Endothelial cell (in vitro differentiated cells): ENCODE measurements around the gene MLPH. TPM values are rescaled to one million over a fixed set of nuclear protein-coding genes. Genes with fewer than 3 reads are reported as not detected.

Experiments used
- DNase-seq: peaks from one replicate; pipeline ENCODE4 v3.0.0; 2021; ENCODE audit warnings: low spot score
- H3K27ac Mint-ChIP-seq: one replicate; pipeline ENCODE4 v1.8.0; 2021; ENCODE audit warnings: mixed read lengths, inconsistent platforms; ENCODE audit not compliant: unreplicated experiment
- H3K27me3 Mint-ChIP-seq: one replicate; pipeline ENCODE4 v1.8.0; 2021; ENCODE audit warnings: mild to moderate bottlenecking, moderate library complexity, mixed read lengths, inconsistent platforms; ENCODE audit not compliant: unreplicated experiment
- H3K36me3 Mint-ChIP-seq: one replicate; pipeline ENCODE4 v1.8.0; 2021; ENCODE audit warnings: mild to moderate bottlenecking, low read depth, mixed read lengths, inconsistent platforms; ENCODE audit not compliant: unreplicated experiment
- H3K4me1 Mint-ChIP-seq: one replicate; pipeline ENCODE4 v1.8.0; 2021; ENCODE audit warnings: mild to moderate bottlenecking, mixed read lengths, inconsistent platforms; ENCODE audit not compliant: unreplicated experiment
- H3K4me3 Mint-ChIP-seq: one replicate; pipeline ENCODE4 v1.8.0; 2021; ENCODE audit warnings: mild to moderate bottlenecking, mixed read lengths, inconsistent platforms; ENCODE audit not compliant: unreplicated experiment
- H3K9me3 Mint-ChIP-seq: one replicate; pipeline ENCODE4 v1.8.0; 2021; ENCODE audit warnings: mixed read lengths, inconsistent platforms; ENCODE audit not compliant: unreplicated experiment
- total RNA-seq: library from RNA; stranded (reverse); fragmentation: NEBNext Ultra II Directional; extraction: Animal tissue kit (Norgen Biotek cat#: 25700); gene quantifications from one replicate; pipeline ENCODE4 v1.2.1, GENCODE V29; 2021; ENCODE audit not compliant: unreplicated experiment
- TF ChIP-seq, protein P1 (sequence below): fragments of 200-600 bp; sonication (generic); IDR thresholded peaks from one replicate; pipeline ENCODE4 v1.5.0; 2021; ENCODE audit warnings: antibody characterized with exemption; ENCODE audit not compliant: unreplicated experiment

Gene MLPH
- total RNA-seq, 1 donor from 2014 or later: 0.36 TPM

GRCh38 chr2:237497009-237497837 lies 10.2 kb downstream of the MLPH start:
- no peak for DNase-seq
- H3K27ac Mint-ChIP-seq: no peak overlapping the region
- H3K4me3 Mint-ChIP-seq: no peak overlapping the region
- no peaks in the 10 kb centered on the region for H3K36me3 Mint-ChIP-seq
- peaks cover 19% of the 10 kb centered on the region for H3K4me1 Mint-ChIP-seq
- TF ChIP-seq, protein P1, sequence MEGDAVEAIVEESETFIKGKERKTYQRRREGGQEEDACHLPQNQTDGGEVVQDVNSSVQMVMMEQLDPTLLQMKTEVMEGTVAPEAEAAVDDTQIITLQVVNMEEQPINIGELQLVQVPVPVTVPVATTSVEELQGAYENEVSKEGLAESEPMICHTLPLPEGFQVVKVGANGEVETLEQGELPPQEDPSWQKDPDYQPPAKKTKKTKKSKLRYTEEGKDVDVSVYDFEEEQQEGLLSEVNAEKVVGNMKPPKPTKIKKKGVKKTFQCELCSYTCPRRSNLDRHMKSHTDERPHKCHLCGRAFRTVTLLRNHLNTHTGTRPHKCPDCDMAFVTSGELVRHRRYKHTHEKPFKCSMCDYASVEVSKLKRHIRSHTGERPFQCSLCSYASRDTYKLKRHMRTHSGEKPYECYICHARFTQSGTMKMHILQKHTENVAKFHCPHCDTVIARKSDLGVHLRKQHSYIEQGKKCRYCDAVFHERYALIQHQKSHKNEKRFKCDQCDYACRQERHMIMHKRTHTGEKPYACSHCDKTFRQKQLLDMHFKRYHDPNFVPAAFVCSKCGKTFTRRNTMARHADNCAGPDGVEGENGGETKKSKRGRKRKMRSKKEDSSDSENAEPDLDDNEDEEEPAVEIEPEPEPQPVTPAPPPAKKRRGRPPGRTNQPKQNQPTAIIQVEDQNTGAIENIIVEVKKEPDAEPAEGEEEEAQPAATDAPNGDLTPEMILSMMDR: no peak
- peaks cover 2% of the 10 kb centered on the region for H3K27me3 Mint-ChIP-seq
- no peaks in the 10 kb centered on the region for H3K9me3 Mint-ChIP-seq

- Mint-ChIP-seq H3K9me3 (no peaks in the 10 kb centered on the region), H3K36me3 (no peaks in the 10 kb centered on the region), H3K4me3 (no peak overlapping the region), H3K4me1 (peaks cover 21% of the 10 kb centered on the region), H3K27ac (no peak overlapping the region), H3K27me3 (peaks cover 2% of the 10 kb centered on the region)
- TF ChIP-seq, protein P1: no peak
- DNase-seq: no peak
These were observed 10.8 kb downstream of the MLPH start for GRCh38 chr2:237497838-237498186.

GRCh38 chr2:237498341-237498740 lies 11.3 kb downstream of the MLPH start:
- TF ChIP-seq, protein P1: no peak
- no peak for DNase-seq
- no peaks in the 10 kb centered on the region for H3K9me3 Mint-ChIP-seq
- no peak overlapping the region for H3K4me3 Mint-ChIP-seq
- H3K27ac Mint-ChIP-seq: no peak overlapping the region
- peaks cover 2% of the 10 kb centered on the region for H3K27me3 Mint-ChIP-seq
- H3K4me1 Mint-ChIP-seq: peaks cover 23% of the 10 kb centered on the region
- no peaks in the 10 kb centered on the region for H3K36me3 Mint-ChIP-seq

DNA sequence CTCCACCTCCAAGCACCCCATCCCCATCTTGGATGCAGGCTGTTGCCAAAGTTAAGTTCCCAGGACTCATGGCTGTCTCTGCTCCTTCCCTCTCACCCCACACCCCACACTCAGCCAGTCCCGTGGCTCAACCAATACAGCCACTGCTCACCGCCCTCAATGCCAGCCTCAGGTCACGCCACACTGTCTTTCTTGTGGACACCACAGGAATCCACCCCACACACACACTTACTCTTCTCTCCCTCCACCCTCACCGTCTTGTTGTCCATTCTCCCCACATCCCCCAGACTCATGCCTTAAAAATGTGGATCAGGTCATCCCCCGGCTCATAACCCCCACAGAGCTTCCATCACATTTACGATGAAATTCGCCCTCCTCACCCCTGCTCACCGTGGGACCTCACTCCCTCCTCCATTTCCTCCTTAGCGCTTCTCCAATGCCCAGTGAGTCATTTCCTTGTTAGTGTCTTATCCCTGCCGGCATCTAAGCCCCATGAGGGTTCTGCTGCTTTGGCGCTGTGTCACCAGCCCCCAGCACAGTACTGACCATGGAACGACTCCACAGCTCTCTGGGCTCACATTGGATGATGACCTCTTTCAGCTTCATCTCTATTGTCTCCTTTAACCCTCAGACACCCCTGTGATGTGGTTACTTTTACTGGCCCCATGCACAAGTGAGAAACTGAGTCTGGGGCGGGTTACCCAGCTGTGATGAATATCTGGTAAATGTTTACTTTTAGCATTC lies 13.8 kb downstream of the MLPH start:
- H3K27ac Mint-ChIP-seq: no peak overlapping the region
- H3K36me3 Mint-ChIP-seq: no peaks in the 10 kb centered on the region
- no peak overlapping the region for H3K4me3 Mint-ChIP-seq
- H3K4me1 Mint-ChIP-seq: peaks cover 23% of the 10 kb centered on the region
- peaks cover 2% of the 10 kb centered on the region for H3K27me3 Mint-ChIP-seq
- H3K9me3 Mint-ChIP-seq: no peaks in the 10 kb centered on the region
- DNase-seq: no peak
- TF ChIP-seq, protein P1: no peak

GRCh38 chr2:237501892-237502513 lies 15.0 kb downstream of the MLPH start:
- peaks cover 23% of the 10 kb centered on the region for H3K4me1 Mint-ChIP-seq
- H3K9me3 Mint-ChIP-seq: no peaks in the 10 kb centered on the region
- H3K36me3 Mint-ChIP-seq: no peaks in the 10 kb centered on the region
- peaks cover 2% of the 10 kb centered on the region for H3K27me3 Mint-ChIP-seq
- DNase-seq: no peak
- TF ChIP-seq, protein P1: no peak
- H3K4me3 Mint-ChIP-seq: no peak overlapping the region
- peak overlapping the region; percentile 85 for H3K27ac Mint-ChIP-seq
